ENCODE data around the gene CDC42BPB.
"Not testable (repeated sequence)": the region's sequence is repeated elsewhere in the genome, so short reads cannot be mapped to it uniquely, and the experiment has no call there.

CDC42BPB gene

DNA sequence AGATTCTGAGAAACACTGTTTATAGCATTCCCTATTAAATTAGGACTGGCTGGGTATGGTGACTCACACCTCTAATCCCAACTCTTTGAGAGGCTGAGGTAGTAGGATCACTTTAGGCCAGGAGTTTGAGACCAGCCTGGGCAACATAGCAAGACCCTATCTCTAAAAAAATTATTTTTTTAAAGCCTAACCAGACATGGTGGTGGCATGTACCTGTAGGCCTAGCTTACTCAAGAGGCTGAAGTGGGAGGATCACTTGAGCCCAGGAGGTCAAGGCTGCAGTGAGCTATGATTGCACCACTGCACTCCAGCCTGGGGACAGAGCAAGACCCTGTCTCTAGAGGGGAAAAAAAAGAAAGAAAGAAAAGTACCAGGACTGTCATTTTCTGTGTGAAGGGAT is 160.6 kb downstream of the CDC42BPB start:
- DNase-seq = not testable (repeated sequence)

DNA sequence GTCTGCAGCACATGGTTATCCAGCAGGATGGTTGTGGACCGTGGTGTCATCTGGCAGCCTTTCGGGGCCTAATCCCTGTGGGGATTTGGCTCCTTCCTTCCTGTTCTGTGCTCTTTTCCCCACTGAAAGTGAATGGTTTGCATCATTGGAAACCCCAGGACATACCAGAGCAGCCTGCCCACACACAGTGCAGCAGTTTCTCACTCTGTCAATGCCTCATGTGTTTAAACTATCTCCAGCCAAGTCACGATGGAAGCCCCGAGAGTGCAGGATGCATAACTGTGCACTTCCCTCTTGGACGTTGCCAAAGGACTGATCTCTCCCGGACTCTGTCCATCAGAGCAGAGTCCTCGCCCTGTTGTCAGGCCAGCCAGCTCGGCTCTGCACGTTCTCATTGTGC is 163.9 kb downstream of the CDC42BPB start:
- no peak for DNase-seq

- no peak for DNase-seq
Observed at GRCh38 chr14:102892651-102893050, 164.7 kb downstream of the CDC42BPB start.

DNA sequence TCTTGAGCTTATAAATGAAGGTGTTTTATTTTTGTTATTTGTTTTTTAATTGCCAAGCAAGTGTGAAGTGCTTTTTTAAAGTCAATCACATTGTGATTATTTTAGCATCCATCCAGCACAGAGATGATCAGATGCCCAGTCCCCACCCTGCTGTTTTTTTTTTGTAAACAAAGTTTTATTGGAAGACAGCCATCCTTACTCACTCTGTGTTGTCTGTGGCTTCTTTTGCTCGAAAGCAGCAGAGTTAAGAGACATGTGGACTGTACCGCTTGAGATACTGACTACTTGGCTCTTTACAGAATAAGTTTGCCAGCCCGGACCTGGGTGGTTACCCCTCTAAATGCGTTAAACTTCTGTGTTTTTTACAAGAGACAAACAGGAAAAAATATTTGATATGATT is 165.8 kb downstream of the CDC42BPB start:
- DNase-seq = no peak

DNA sequence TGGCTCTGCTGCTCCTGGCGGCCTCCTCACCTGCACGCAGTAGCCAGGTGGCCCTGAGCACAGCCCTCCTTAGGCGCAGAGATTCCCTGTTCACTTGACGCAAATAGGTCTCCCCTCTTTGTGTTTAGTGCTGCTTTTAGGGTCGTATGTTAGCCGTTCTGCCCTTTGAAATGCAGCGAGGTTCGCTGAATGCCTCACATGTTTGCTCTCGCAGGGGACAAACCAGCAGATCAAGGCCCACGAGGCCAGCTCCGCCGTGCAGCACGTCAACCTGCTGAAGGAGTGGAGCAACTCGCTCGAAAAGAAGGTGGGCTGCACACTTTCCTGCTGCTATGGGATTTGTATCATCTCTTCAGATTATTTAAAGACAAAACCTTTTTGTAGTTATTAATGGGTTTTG is 166.2 kb downstream of the CDC42BPB start:
- no peak for DNase-seq

GRCh38 chr14:102889615-102890014 is 167.7 kb downstream of the CDC42BPB start:
- no peak for DNase-seq

DNA sequence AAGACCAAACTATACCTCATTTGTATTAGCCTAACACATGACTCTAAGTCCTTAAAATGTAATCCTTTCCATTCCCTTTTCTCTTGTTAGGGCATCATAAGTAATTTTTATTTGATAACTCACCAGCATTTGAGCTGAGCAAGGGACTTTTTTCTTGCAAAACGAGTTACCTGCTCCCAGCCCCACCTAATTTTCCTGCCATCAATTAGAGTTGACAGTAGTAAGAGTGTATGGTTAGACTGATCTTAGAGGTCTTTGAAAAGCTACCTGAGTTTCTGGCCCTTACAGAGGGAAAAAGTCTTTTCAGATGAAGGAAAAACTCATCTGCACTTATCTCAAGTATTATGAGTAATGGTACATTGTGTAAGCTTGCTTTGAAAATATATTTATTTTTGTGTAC is 168.6 kb downstream of the CDC42BPB start:
- no peak for DNase-seq

DNA sequence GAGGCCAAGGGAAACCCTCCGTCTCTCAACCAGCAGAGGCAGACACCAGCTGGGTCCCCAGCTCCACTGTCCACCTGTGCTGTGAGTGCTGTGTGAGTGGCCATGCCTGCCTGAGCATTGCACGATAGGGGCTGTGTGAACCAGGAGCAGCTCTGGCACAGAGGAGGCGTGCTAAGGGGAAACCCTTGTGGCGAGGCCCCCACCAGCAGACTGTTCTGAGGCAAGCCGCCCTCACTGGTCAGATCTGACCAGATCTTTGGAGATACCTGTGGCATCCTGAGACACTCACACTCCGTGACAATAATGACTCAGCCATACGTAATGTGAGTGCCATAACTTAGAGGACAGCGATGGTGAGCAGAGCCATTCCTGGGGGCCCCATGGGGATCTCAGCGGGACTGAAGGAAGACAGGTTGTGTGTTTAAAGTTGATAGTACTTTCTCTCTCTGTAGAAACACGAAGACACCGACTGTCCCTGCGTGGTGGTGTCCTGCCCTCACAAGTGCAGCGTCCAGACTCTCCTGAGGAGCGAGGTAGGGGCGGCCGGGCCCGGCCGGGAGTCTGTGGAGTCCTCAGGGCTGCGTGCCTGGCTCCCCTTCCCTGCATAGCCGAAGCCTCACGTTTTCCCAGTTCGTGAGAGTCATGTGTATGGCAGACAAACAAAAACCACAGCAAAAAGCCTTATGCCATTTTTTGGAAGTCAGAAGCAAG is 171.5 kb downstream of the CDC42BPB start:
- no peak for DNase-seq

DNA sequence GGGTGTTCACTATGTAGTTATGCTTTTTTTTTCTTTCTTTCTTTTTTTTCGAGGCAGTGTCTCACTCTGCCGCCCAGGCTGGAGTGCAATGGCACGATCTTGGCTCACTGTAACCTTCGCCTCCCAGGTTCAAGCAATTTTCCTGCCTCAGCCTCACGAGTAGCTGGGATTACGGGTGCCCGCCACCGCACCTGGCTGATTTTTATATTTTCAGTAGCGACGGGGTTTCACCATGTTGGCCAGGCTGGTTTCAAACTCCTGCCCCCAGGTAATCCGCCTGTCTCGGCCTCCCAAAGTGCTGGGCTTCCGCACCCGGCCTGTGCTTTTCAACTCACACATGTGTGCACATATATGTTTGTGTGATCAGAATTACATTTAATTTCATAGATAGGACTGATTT is 173.8 kb downstream of the CDC42BPB start:
- DNase-seq = no peak

- no peak for DNase-seq
Observed at GRCh38 chr14:102883089-102883541, 174.2 kb downstream of the CDC42BPB start.
